GM20431 (cell line): ENCODE data around the gene ADAM17.

ENCODE experiments used
- in situ Hi-C: fragments of 300-500 bp; cut with MseI, MboI; formaldehyde crosslinking; loops from one replicate; pipeline ENCODE4 v1.15.0; 2020; ENCODE audit warnings: low sequenced_read_pairs; ENCODE audit not compliant: unreplicated experiment

Gene ADAM17

GRCh38 chr2:9474361-9475057 is 81.1 kb downstream of the ADAM17 start, which contains the start of gene IAH1:
Gene IAH1 (plus strand): TSS chr2:9474551. CDS start chr2:9474567, 16 bp downstream.
- in situ Hi-C loops, result no loop called here

GRCh38 chr2:9473985-9474360 is 81.7 kb downstream of the ADAM17 start:
- in situ Hi-C loops, result no loop called here

GRCh38 chr2:9473308-9473984 is 82.2 kb downstream of the ADAM17 start:
- in situ Hi-C loops, result no loop called here

DNA sequence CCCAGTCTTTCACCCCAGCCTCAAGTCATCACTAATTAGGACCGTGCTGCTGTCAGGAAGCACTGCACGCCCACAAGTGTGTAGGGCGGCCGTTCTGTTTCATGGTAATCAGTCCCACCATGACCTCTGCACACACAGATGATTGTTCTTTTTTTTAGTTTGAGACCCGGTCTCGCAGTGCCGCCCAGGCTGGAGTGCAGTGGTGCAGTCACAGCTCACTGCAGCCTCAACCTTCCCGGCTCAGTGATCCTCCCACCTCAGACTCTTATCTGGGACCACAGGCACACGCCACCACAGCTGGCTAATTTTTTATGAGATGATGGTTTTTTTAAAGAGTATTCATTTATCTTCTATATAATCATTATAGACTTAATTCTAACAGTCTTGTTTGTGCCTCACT is 83.1 kb downstream of the ADAM17 start:
- in situ Hi-C loops, result no loop called here

GRCh38 chr2:9471206-9471605 is 84.4 kb downstream of the ADAM17 start:
- in situ Hi-C loops, result no loop called here

- in situ Hi-C loops, result no loop called here
Measured at GRCh38 chr2:9467687-9468086, 87.9 kb downstream of the ADAM17 start.

DNA sequence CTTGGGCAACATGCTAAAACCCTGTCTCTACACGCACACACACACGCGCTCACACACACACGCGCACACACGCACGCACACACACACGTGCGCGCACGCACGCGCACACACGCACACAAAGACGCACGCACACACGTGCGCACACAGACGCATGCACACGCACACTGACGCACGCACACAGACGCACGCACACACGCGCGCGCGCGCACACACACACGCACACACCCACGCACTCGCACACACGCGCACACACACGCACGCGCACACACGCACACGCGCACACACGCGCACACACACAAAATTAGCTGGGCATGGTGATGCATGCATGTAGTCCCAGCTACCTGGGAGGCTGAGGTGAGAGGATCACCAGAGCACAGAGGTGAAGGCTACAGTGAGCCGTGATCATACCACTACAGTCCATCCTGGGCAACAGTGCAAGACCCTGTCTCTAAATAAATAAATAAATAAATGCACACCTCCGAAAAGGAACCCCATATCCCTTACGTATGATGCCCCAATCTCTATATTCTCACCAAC is 89.4 kb downstream of the ADAM17 start:
- in situ Hi-C loops, result no loop called here

GRCh38 chr2:9465170-9465569 is 90.5 kb downstream of the ADAM17 start:
- in situ Hi-C loops, result no loop called here

DNA sequence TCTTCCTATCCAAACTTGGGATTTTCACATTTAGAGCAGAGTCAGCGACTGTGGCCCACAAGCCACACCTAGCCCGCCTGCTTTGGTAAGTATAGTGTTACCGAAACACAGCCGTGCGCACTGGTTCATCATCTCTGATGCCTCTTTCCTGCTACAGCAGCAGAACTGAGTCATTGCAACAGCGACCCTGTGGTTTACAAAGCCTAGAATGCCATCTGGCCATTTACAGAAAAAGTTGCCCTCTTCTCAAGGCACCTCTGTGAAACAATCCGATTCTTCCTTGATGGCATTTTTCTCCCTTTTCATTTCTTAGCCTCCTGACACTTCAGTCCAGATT is 92.0 kb downstream of the ADAM17 start:
- in situ Hi-C loops, result no loop called here

- in situ Hi-C loops, result no loop called here
Measured at GRCh38 chr2:9462886-9463697, 92.5 kb downstream of the ADAM17 start.

DNA sequence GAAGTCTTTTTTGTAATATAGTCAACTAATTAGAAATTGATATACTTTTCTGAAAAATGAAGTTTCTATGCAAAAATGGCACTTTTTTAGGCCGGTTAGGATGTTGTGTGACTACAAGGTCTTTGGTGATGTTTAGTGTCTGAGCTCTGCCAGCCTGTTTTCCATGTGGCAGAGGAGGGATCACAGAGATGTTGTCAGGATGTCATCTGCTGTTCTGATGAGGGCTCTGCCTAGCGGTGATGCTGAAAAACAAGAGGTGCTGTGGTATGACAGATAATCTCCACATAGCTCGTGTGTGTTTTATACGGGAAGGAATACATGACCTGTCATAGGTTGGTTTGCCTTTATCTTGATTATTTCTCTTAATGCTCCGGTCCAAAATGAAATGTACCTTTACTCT is 93.3 kb downstream of the ADAM17 start:
- in situ Hi-C loops, result no loop called here

DNA sequence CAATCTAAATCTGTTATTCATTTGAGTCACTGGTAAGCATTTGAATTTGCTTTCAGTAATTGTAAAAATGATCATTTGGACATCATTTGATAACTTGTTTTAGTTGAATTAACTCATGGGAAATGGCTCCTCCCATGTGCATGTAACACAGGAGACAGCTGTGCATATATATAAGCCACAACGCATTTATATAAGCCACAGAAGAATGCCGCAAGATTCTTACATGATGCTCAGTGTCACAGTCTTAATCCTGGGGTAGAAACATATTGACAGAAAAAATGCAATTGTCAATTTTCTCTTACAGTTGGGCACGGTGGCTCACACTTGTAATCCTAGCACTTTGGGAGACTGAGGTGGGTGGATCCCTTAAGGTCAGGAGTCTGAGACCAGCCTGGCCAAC is 94.6 kb downstream of the ADAM17 start:
- in situ Hi-C loops, result no loop called here

GRCh38 chr2:9460441-9461017 is 95.1 kb downstream of the ADAM17 start:
- in situ Hi-C loops, result no loop called here

DNA sequence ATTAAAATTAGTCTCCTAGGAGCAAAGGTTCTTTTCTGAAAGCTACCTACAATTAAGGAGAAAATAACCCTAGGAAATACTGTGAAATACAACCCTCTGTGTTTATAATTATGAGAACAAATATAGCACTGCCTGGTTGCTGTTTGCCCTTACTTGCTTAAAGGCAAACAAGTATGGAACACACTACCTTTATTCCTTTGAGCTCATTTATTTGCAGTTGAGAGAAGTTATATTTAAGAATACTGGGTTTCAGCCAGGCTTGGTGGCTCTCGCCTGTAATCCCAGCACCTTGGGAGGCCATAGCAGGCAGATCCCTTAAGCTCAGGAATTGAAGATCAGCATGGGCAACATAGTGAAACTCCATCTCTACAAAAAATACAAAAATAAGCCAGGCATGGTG is 104.4 kb downstream of the ADAM17 start:
- in situ Hi-C loops, result no loop called here

GRCh38 chr2:9445089-9445488 is 110.5 kb downstream of the ADAM17 start:
- in situ Hi-C loops, result no loop called here

- in situ Hi-C loops, result no loop called here
Measured at GRCh38 chr2:9443526-9443925, 112.1 kb downstream of the ADAM17 start.

- in situ Hi-C loops, result no loop called here
Measured at GRCh38 chr2:9441556-9441955, 114.1 kb downstream of the ADAM17 start.

DNA sequence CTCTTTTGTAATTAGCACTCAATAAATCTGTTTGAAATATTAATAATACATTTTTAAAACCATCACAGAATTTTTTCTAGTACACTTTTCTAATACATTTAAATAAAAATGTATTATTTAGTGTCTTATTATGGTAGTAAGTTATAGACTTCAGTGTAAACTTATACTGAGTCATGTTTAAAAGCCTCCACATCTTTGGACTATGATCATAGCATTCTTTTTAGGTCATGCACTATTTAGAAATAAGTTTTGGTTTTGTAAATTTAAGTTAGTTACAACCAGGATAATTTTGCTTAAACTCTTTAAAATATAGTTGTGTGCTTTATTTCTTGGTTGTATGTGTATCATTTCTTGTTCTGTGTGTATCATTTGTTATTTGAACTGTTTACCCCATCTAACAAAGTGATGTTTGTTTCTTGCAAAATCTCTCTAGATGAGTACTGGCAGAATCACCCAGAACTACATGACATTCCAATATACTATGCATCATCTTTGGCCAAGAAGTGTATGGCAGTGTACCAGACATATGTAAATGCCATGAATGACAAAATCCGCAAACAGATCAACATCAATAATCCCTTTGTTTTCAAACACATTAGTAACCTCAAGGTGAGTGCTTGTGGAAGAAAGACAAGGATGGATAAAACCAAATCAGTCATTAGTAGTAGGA is 115.4 kb downstream of the ADAM17 start:
- in situ Hi-C loops, result no loop called here

DNA sequence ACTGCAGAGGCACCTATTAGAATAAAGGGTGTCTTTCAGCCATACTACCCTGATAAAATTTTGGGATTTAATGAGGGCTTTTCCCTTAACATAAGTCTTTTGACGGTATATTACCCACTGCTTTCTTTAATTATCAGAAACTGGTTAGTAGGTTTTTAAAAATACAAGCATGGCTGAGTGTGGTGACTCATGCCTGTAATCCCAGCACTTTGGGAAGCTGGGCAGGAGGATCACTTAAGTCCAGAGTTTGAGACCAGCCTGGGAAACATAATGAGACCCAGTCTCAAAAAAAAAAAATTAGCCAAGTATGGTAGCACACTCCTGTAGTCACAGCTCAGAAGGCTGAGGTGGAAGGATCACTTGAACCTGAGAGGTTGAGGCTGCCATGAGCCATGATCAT is 116.1 kb downstream of the ADAM17 start:
- in situ Hi-C loops, result no loop called here
